Type B pancreatic cell (in vitro differentiated cells): ENCODE data around the gene MTA3. TPM values are rescaled to one million over a fixed set of nuclear protein-coding genes. Genes with fewer than 3 reads are reported as not detected.

ENCODE experiments used
- DNase-seq: peaks from one replicate; pipeline ENCODE4 v3.0.0; 2021; ENCODE audit warnings: mixed read lengths; ENCODE audit not compliant: unreplicated experiment; ENCODE audit errors: extremely low spot score
- H3K27ac Mint-ChIP-seq: 2 replicates; pipeline ENCODE4 v1.8.0; 2021; ENCODE audit warnings: mild to moderate bottlenecking, mixed read lengths
- H3K27me3 Mint-ChIP-seq: 2 replicates; pipeline ENCODE4 v1.8.0; 2021; ENCODE audit warnings: mixed read lengths
- H3K36me3 Mint-ChIP-seq: 2 replicates; pipeline ENCODE4 v1.8.0; 2021; ENCODE audit warnings: mixed read lengths
- H3K4me1 Mint-ChIP-seq: one replicate; pipeline ENCODE4 v1.8.0; 2021; ENCODE audit warnings: mixed read lengths; ENCODE audit not compliant: unreplicated experiment
- H3K4me3 Mint-ChIP-seq: 2 replicates; pipeline ENCODE4 v1.8.0; 2021; ENCODE audit warnings: mild to moderate bottlenecking, mixed read lengths
- H3K9me3 Mint-ChIP-seq: 2 replicates; pipeline ENCODE4 v1.8.0; 2021; ENCODE audit warnings: mixed read lengths
- CTCF ChIP-seq: fragments of 200-600 bp; sonication (generic); conservative IDR thresholded peaks from 2 replicates; pipeline ENCODE4 v1.5.0; 2021; ENCODE audit warnings: antibody characterized with exemption, mild to moderate bottlenecking
- total RNA-seq: library from RNA; stranded (reverse); gene quantifications from 2 replicates; pipeline ENCODE4 v1.2.1, GENCODE V29; 2021; ENCODE audit warnings: low replicate concordance

The MTA3 gene
- total RNA-seq, 1 donor from 2014 or later: 59.7 TPM

GRCh38 chr2:42800981-42801380 lies 232.5 kb downstream of the MTA3 start:
- no peak for TF ChIP-seq CTCF
- no peaks in the 10 kb centered on the region for H3K36me3 Mint-ChIP-seq
- H3K4me1 Mint-ChIP-seq: no peaks in the 10 kb centered on the region
- no peak for DNase-seq
- H3K9me3 Mint-ChIP-seq: no peaks in the 10 kb centered on the region
- H3K27ac Mint-ChIP-seq: no peak overlapping the region
- no peak overlapping the region for H3K4me3 Mint-ChIP-seq
- no peaks in the 10 kb centered on the region for H3K27me3 Mint-ChIP-seq

- TF ChIP-seq CTCF: no peak
- Mint-ChIP-seq H3K4me1 (no peaks in the 10 kb centered on the region), H3K27me3 (no peaks in the 10 kb centered on the region), H3K36me3 (no peaks in the 10 kb centered on the region), H3K9me3 (no peaks in the 10 kb centered on the region), H3K27ac (no peak overlapping the region), H3K4me3 (no peak overlapping the region)
- DNase-seq: no peak
These were observed 232.9 kb downstream of the MTA3 start for GRCh38 chr2:42801381-42801780.

- no peaks in the 10 kb centered on the region for H3K4me1 Mint-ChIP-seq
- no peak for TF ChIP-seq CTCF
- H3K9me3 Mint-ChIP-seq: no peaks in the 10 kb centered on the region
- H3K36me3 Mint-ChIP-seq: no peaks in the 10 kb centered on the region
- H3K4me3 Mint-ChIP-seq: no peak overlapping the region
- no peak for DNase-seq
- H3K27me3 Mint-ChIP-seq: no peaks in the 10 kb centered on the region
- H3K27ac Mint-ChIP-seq: no peak overlapping the region
These were observed 233.7 kb downstream of the MTA3 start for GRCh38 chr2:42802150-42802549.

GRCh38 chr2:42804338-42804737 lies 235.9 kb downstream of the MTA3 start:
- no peak for TF ChIP-seq CTCF
- no peak for DNase-seq
- Mint-ChIP-seq H3K9me3 (no peaks in the 10 kb centered on the region), H3K27ac (no peak overlapping the region), H3K36me3 (no peaks in the 10 kb centered on the region), H3K4me1 (peaks cover 10% of the 10 kb centered on the region), H3K4me3 (no peak overlapping the region), H3K27me3 (peaks cover 4% of the 10 kb centered on the region)

GRCh38 chr2:42804891-42805290 lies 236.5 kb downstream of the MTA3 start:
- Mint-ChIP-seq H3K4me1 (peaks cover 10% of the 10 kb centered on the region), H3K9me3 (no peaks in the 10 kb centered on the region), H3K36me3 (no peaks in the 10 kb centered on the region), H3K4me3 (no peak overlapping the region), H3K27ac (no peak overlapping the region), H3K27me3 (peaks cover 4% of the 10 kb centered on the region)
- no peak for TF ChIP-seq CTCF
- no peak for DNase-seq

Other genes with a start within 250 kb of the MTA3 start
- 93.2 and 95.5 TPM in 2 replicates for gene COX7A2L, start 207.4 kb upstream of the MTA3 start, total RNA-seq
- gene KCNG3, start 74.7 kb upstream of the MTA3 start, total RNA-seq: 0.65 and 0.88 TPM in 2 replicates
- gene OXER1, start 195.5 kb downstream of the MTA3 start, total RNA-seq: 2.3 and 2.8 TPM in 2 replicates
- 9.4 and 10.0 TPM in 2 replicates for gene HAAO, start 224.0 kb downstream of the MTA3 start, total RNA-seq